ENCODE results near the gene CAVIN2.

GRCh38 chr2:191818133-191818532, 28.8 kb downstream of the CAVIN2 start:
- TF ChIP-seq CTCF (IDR thresholded peaks at IDR 0.05) (no peak), POLR2A (IDR thresholded peaks at IDR 0.05) (no peak)

Data from heart left ventricle (tissue), 13 donors.